ENCODE measurements around the gene COL5A2.

GRCh38 chr2:189175869-189176433 is 3.6 kb downstream of the COL5A2 start:
- TF ChIP-seq CTCF (optimal IDR thresholded peaks at IDR 0.05 in 1 of 3, IDR thresholded peaks at IDR 0.05 in 1 of 3, conservative IDR thresholded peaks at IDR 0.05 in 1 of 3; ENCODE audit: extremely low read depth in 1 of 3, insufficient read depth in 2 of 3, low read length in 3 of 3) (no peak), EZH2 (IDR thresholded peaks at IDR 0.05; ENCODE audit: low read length) (no peak)
